H1 (cell line): Measurements from ENCODE around the gene HOMER1. TPM values are rescaled to one million over a fixed set of nuclear protein-coding genes. Genes with fewer than 3 reads are reported as not detected.

Experiments
- CTCF ChIA-PET: fragments of 300-600 bp; sonication (Branson Sonifier 250); formaldehyde crosslinking; loops from one replicate; lab custom pipeline; 2021; ENCODE audit not compliant: partially characterized antibody; lab: Charles Lee
- POLR2A ChIA-PET: fragments of 300-600 bp; sonication (Branson Sonifier 250); formaldehyde crosslinking; loops from one replicate; lab custom pipeline; 2021; ENCODE audit warnings: inconsistent platforms; ENCODE audit not compliant: partially characterized antibody; lab: Charles Lee
- DNase-seq, 2 experiments: peaks; one replicate each; pipeline versions ENCODE4 v3.0.0 to v3.0.0-alpha.2; 2010 to 2022; ENCODE audit warnings: low spot score in 2 of 2, low read depth in 1 of 2, mixed read lengths in 1 of 2
- FAIRE-seq: peaks from 2 replicates; lab custom pipeline; 2011; peaks lifted over from hg19 to GRCh38; lab: Jason Lieb, UNC
- H2AFZ ChIP-seq: 2 replicates; pipeline ENCODE4 v1.8.1; 2012; ENCODE audit warnings: low read length, inconsistent platforms
- H2AK5ac ChIP-seq: 2 replicates; pipeline ENCODE4 v1.6.1; 2013; ENCODE audit warnings: low read depth, low read length
- H2BK120ac ChIP-seq: replicated peaks from 2 replicates; pipeline ENCODE3; 2013; ENCODE audit warnings: low read depth, low read length, inconsistent platforms
- H2BK12ac ChIP-seq: 2 replicates; pipeline ENCODE4 v1.6.1; 2013; ENCODE audit warnings: low read depth, low read length
- H2BK15ac ChIP-seq: 2 replicates; pipeline ENCODE4 v1.6.1; 2013; ENCODE audit warnings: low read length
- H2BK20ac ChIP-seq: 2 replicates; pipeline ENCODE4 v1.6.1; 2013; ENCODE audit warnings: low read length
- H2BK5ac ChIP-seq: 2 replicates; pipeline ENCODE4 v1.6.1; 2013; ENCODE audit warnings: low read depth, low read length
- H3K14ac ChIP-seq: 2 replicates; pipeline ENCODE4 v1.6.1; 2013; ENCODE audit warnings: inconsistent platforms; ENCODE audit not compliant: insufficient read length
- H3K18ac ChIP-seq: 2 replicates; pipeline ENCODE4 v1.6.1; 2013; ENCODE audit warnings: low read length; ENCODE audit errors: extremely low read depth
- H3K23ac ChIP-seq: 2 replicates; pipeline ENCODE4 v1.6.1; 2013; ENCODE audit warnings: inconsistent platforms; ENCODE audit not compliant: insufficient read length
- H3K23me2 ChIP-seq: 2 replicates; pipeline ENCODE4 v1.6.1; 2013; ENCODE audit warnings: low read depth, low read length
- H3K27ac ChIP-seq: 2 replicates; pipeline ENCODE4 v1.6.1; 2011; ENCODE audit warnings: low read depth, low read length, inconsistent platforms
- H3K27me3 ChIP-seq, 4 experiments: replicated peaks in 1 of 4; 1 replicate in 1 of 4; 2 replicates in 3 of 4; pipeline versions ENCODE4 v1.6.1 to v1.8.1; 2011 to 2013; ENCODE audit warnings: low read length in 3 of 4, mild to moderate bottlenecking in 3 of 4, inconsistent platforms in 2 of 4, mixed read lengths in 2 of 4, moderate library complexity in 1 of 4; ENCODE audit not compliant: control insufficient read depth in 3 of 4, insufficient read depth in 3 of 4; ENCODE audit errors: extremely low read depth in 1 of 4
- H3K36me3 ChIP-seq, 4 experiments: 2 replicates each; pipeline versions ENCODE4 v1.6.1 to v1.8.1; 2011 to 2013; ENCODE audit warnings: mild to moderate bottlenecking in 4 of 4, low read length in 3 of 4, moderate library complexity in 2 of 4, control low read depth in 1 of 4, inconsistent platforms in 1 of 4; ENCODE audit not compliant: insufficient read depth in 4 of 4, control insufficient read depth in 2 of 4
- H3K4ac ChIP-seq: replicated peaks from 2 replicates; pipeline ENCODE3; 2013; ENCODE audit warnings: low read length, low read depth, mixed read lengths, inconsistent platforms; ENCODE audit not compliant: insufficient read length
- H3K4me1 ChIP-seq, 4 experiments: replicated peaks in 1 of 4; 1 replicate in 1 of 4; 2 replicates in 3 of 4; pipeline versions ENCODE4 v1.6.1 to v1.8.1; 2011 to 2013; ENCODE audit warnings: low read length in 3 of 4, inconsistent platforms in 2 of 4, mixed read lengths in 1 of 4; ENCODE audit not compliant: insufficient read depth in 4 of 4, control insufficient read depth in 3 of 4
- H3K4me2 ChIP-seq, 2 experiments: 2 replicates each; pipeline versions ENCODE4 v1.6.1 to v1.8.1; 2011 to 2013; ENCODE audit warnings: low read depth in 2 of 2, low read length in 2 of 2, control low read depth in 1 of 2, inconsistent platforms in 1 of 2, mild to moderate bottlenecking in 1 of 2; ENCODE audit not compliant: insufficient read depth in 1 of 2
- H3K4me3 ChIP-seq, 4 experiments: fragments of 200-600, 300-600 bp in 1 of 4; sonication (generic), shearing (Covaris generic), sonication (Bioruptor Twin) in 1 of 4; 2 replicates each; pipeline versions ENCODE4 v1.5.1 to v1.8.1; 2011 to 2016; ENCODE audit warnings: low read length in 4 of 4, low read depth in 3 of 4, control low read depth in 2 of 4, inconsistent platforms in 2 of 4, mild to moderate bottlenecking in 2 of 4, mixed read lengths in 1 of 4, moderate library complexity in 1 of 4; ENCODE audit not compliant: insufficient read depth in 2 of 4; ENCODE audit errors: extremely low read depth in 1 of 4
- H3K56ac ChIP-seq: replicated peaks from 2 replicates; pipeline ENCODE3; 2013; ENCODE audit warnings: low read depth, mild to moderate bottlenecking, mixed read lengths, low read length, inconsistent platforms; ENCODE audit not compliant: insufficient read length
- H3K79me1 ChIP-seq: 2 replicates; pipeline ENCODE4 v1.6.1; 2013; ENCODE audit warnings: low read depth, low read length, control low read depth
- H3K79me2 ChIP-seq, 2 experiments: 2 replicates each; pipeline versions ENCODE4 v1.6.1 to v1.8.1; 2012 to 2013; ENCODE audit warnings: low read length in 2 of 2, mild to moderate bottlenecking in 2 of 2, inconsistent platforms in 1 of 2; ENCODE audit not compliant: insufficient read depth in 2 of 2, control insufficient read depth in 1 of 2
- H3K9ac ChIP-seq, 4 experiments: replicated peaks in 1 of 4; 1 replicate in 1 of 4; 2 replicates in 3 of 4; pipeline versions ENCODE4 v1.6.1 to v1.8.1; 2011 to 2013; ENCODE audit warnings: low read depth in 3 of 4, low read length in 3 of 4, control low read depth in 2 of 4, mild to moderate bottlenecking in 2 of 4, moderate library complexity in 2 of 4, inconsistent platforms in 1 of 4; ENCODE audit errors: extremely low read depth in 1 of 4
- H3K9me3 ChIP-seq, 2 experiments: 2 replicates each; pipeline versions ENCODE4 v1.6.1 to v1.8.1; 2012 to 2013; ENCODE audit warnings: mild to moderate bottlenecking in 2 of 2, moderate library complexity in 2 of 2, control low read depth in 1 of 2, inconsistent platforms in 1 of 2, low read depth in 1 of 2, low read length in 1 of 2, mixed read lengths in 1 of 2; ENCODE audit not compliant: insufficient read depth in 2 of 2
- H4K20me1 ChIP-seq, 2 experiments: replicated peaks in 1 of 2; 2 replicates each; pipeline versions ENCODE3 to v1.8.1; 2011 to 2013; ENCODE audit warnings: inconsistent platforms in 2 of 2, low read length in 2 of 2, mild to moderate bottlenecking in 1 of 2; ENCODE audit not compliant: insufficient read depth in 2 of 2, control insufficient read depth in 1 of 2
- H4K5ac ChIP-seq: 2 replicates; pipeline ENCODE4 v1.6.1; 2013; ENCODE audit warnings: low read length, low read depth, mixed read lengths, inconsistent platforms; ENCODE audit not compliant: insufficient read length
- H4K8ac ChIP-seq: 2 replicates; pipeline ENCODE4 v1.8.0; 2013; ENCODE audit warnings: mild to moderate bottlenecking, moderate library complexity, low read length, inconsistent platforms; ENCODE audit not compliant: insufficient read depth; ENCODE audit errors: extremely low read depth
- H4K91ac ChIP-seq: replicated peaks from 2 replicates; pipeline ENCODE3; 2013; ENCODE audit warnings: low read length, mixed read lengths, inconsistent platforms; ENCODE audit not compliant: insufficient read length
- WGBS, 2 experiments: shearing (Covaris generic) in 1 of 2; methylation state at CpG; one replicate each; pipeline versions ENCODE4 v1.1.6 to v1.1.7; 2013 to 2015; ENCODE audit warnings: low lambda C conversion rate in 2 of 2, mixed read lengths in 2 of 2, inconsistent platforms in 1 of 2, low coverage in 1 of 2, missing lambda C conversion rate in 1 of 2; ENCODE audit not compliant: insufficient replicate concordance in 2 of 2, insufficient coverage in 1 of 2, insufficient read length in 1 of 2; ENCODE audit errors: extremely low coverage in 1 of 2, missing lambda C conversion rate in 1 of 2; 5-methylcytosine and 5-hydroxymethylcytosine counted together
- polyA plus RNA-seq, 7 experiments: library from polyadenylated mRNA; depleted of rRNA in 3 of 7; stranded (reverse) in 5 of 7; unstranded in 2 of 7; fragments of >200 nt in 5 of 7; fragments of 200-250 nt in 2 of 7; gene quantifications; 1 replicate in 5 of 7; 2 replicates in 1 of 7; 4 replicates in 1 of 7; pipeline versions ENCODE4 v1.2.1 to v1.2.3, GENCODE V29; 2011 to 2013; ENCODE audit warnings: missing spikeins in 2 of 7, mixed read lengths in 2 of 7
- total RNA-seq: library from RNA; stranded (reverse); fragmentation: NEBNext Ultra II Directional; extraction: Animal tissue kit (Norgen Biotek cat#: 25700); gene quantifications from 2 replicates; pipeline ENCODE4 v1.2.1, GENCODE V29; 2021

Gene HOMER1
- total and polyA plus RNA-seq, 2 of the 8 experiments (the other 6 are each of a cell fraction or from before 2014, with no cell fraction given) = 6.4 to 57.9 TPM

- ChIA-PET POLR2A (interaction anchor here (1.1 to 13.2 kb wide), 5 partner anchors 9 to 23 kb away, joined by 3 to 94 read pairs (median 4); partner anchors contain the start of gene HOMER1), CTCF (interaction anchor here (0.8 kb wide), 1 partner anchor 21 kb away, joined by 3 read pairs; no protein-coding TSS in a partner anchor)
- Histone ChIP-seq H2BK20ac (no peak overlapping the region), H2AK5ac (no peak overlapping the region), H4K91ac (no peak overlapping the region), H3K9me3 (no peaks in the 10 kb centered on the region), H3K14ac (no peak overlapping the region), H3K9ac (no peak overlapping the region), H3K27ac (no peak overlapping the region), H2BK120ac (no peak overlapping the region), H3K4me2 (no peak overlapping the region), H3K36me3 (no peaks in the 10 kb centered on the region), H3K79me2 (peaks cover 0 to 91% of the 10 kb centered on the region in 2 experiments; a peak in 3 of 4 replicates), H2BK12ac (no peak overlapping the region), H3K18ac (no peak overlapping the region), H3K23me2 (no peaks in the 10 kb centered on the region), H3K23ac (no peak overlapping the region), H3K4me3 (no peak overlapping the region), H2BK5ac (no peak overlapping the region), H3K4ac (no peak overlapping the region), H2BK15ac (no peak overlapping the region), H3K27me3 (no peaks in the 10 kb centered on the region), H3K79me1 (no peaks in the 10 kb centered on the region; the same call in 1 of the 2 replicates), H4K20me1 (peaks cover 7 to 9% of the 10 kb centered on the region in 2 experiments), H3K56ac (no peak overlapping the region), H4K8ac (no peak overlapping the region), H4K5ac (no peak overlapping the region), H2AFZ (no peak overlapping the region), H3K4me1 (peaks cover 0 to 15% (median 8%) of the 10 kb centered on the region in 4 experiments; a peak in 4 of 7 replicates)
- 93% methylated on average over 3 of the region's 3 CpGs; no CpG with 5 or more reads in 1 of the 2 experiments for WGBS, 2 experiments
- DNase-seq (no peak), FAIRE-seq (no peak)
These were observed 20.2 kb downstream of the HOMER1 start for GRCh38 chr5:79493596-79494345.
